ENCODE results near the gene XXYLT1.

Gene XXYLT1

DNA sequence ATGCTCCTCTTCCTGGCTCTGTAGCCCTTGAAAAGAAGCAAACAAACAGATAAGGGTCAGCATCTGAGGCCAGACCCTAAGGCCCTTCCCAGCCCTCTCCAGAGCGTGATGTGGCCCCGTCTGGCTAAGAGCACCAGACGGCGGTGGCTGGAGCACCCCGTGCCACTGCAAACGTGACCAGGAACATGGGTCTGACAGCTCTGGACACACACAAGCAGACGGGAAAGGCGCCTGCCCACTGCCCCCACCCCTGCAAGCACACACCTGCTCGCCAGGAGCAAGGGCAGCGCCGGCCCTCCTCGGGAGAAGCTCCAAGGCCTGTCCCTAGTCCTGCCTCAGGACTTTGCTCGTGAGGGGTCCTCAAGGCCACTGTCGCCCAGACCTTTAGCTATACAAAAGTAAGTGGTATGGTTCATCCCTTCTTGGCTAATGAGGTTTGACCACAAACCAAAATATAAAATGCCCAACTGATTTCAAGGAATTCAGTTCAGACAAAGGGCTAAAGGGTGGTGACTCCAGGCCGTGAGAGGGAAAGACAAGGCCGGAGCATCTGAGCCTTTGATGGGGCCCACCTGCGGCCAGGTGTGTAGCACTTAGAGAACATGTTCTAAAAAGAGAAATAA is 90.4 kb downstream of the XXYLT1 start (continued):
- TF ChIP-seq, protein P1, sequence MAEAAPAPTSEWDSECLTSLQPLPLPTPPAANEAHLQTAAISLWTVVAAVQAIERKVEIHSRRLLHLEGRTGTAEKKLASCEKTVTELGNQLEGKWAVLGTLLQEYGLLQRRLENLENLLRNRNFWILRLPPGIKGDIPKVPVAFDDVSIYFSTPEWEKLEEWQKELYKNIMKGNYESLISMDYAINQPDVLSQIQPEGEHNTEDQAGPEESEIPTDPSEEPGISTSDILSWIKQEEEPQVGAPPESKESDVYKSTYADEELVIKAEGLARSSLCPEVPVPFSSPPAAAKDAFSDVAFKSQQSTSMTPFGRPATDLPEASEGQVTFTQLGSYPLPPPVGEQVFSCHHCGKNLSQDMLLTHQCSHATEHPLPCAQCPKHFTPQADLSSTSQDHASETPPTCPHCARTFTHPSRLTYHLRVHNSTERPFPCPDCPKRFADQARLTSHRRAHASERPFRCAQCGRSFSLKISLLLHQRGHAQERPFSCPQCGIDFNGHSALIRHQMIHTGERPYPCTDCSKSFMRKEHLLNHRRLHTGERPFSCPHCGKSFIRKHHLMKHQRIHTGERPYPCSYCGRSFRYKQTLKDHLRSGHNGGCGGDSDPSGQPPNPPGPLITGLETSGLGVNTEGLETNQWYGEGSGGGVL (tag by site-specific recombination; IDR thresholded peaks at IDR 0.05), result no peak
- TF ChIP-seq ZNF843 (tag by site-specific recombination; IDR thresholded peaks at IDR 0.05) (no peak), MYNN (tag by site-specific recombination; IDR thresholded peaks at IDR 0.05; ENCODE audit: borderline replicate concordance) (no peak)
- TF ChIP-seq, protein P2, sequence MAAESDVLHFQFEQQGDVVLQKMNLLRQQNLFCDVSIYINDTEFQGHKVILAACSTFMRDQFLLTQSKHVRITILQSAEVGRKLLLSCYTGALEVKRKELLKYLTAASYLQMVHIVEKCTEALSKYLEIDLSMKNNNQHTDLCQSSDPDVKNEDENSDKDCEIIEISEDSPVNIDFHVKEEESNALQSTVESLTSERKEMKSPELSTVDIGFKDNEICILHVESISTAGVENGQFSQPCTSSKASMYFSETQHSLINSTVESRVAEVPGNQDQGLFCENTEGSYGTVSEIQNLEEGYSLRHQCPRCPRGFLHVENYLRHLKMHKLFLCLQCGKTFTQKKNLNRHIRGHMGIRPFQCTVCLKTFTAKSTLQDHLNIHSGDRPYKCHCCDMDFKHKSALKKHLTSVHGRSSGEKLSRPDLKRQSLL (tag by site-specific recombination; IDR thresholded peaks at IDR 0.05), result no peak

DNA sequence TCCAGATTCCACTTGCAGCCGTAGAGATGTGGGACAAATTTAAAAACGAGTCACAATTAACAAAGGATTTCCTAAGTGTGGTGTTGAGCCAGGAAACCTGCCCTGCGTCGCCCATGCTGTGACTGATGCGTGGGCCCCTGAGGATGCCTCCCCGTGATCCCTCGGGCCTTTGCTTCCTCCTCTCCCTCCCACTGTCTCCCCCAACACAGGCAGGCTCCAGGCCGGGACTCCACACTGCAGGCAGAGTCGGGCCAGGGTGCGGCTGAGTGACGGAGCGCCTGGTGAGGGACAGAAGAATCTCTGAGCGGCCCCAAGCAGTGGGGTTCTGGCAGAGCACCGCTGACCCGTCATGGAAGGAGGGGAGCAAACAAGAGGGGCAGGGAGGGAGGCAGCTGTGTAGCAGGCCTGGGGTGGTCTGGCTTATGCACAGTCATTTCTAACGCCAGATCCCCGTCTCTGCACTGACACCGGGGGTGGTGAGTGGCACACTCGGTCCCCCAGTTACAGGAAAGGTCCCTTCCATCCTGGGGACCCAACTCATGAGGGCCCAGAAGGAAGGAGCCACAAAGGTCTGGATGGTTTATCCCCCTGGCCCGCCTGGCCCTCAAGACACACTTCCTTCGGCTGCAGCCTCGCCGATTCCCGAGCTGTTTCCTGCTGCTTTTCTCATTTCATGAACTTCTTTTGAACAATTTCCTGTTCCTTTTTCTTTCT is 91.0 kb downstream of the XXYLT1 start:
- ChIA-PET CTCF (interaction anchor here (0.6 to 0.9 kb wide), 2 partner anchors 11 to 14 kb away, joined by 3 read pairs; no protein-coding TSS in a partner anchor), POLR2A (no interaction called here)
- Histone ChIP-seq H3K4me1 (ENCODE audit: control insufficient read depth, insufficient read depth, low read length) (no peaks in the 10 kb centered on the region), H3K27ac (ENCODE audit: extremely low read depth, low read depth, low read length) (no peak overlapping the region), H3K4me3 (ENCODE audit: low read depth, low read length) (no peak overlapping the region), H3K36me3 (ENCODE audit: control insufficient read depth in 2 of 2, insufficient read depth in 1 of 2, low read length in 2 of 2) (peaks cover 0 to 4% of the 10 kb centered on the region in 2 experiments; a peak in 1 of 3 replicates), H3K9me3 (ENCODE audit: control insufficient read depth, insufficient read depth, low read depth, low read length) (no peaks in the 10 kb centered on the region)
- TF ChIP-seq ZNF585B (tag by site-specific recombination; IDR thresholded peaks at IDR 0.05) (no peak), ZNF157 (tag by site-specific recombination; IDR thresholded peaks at IDR 0.05) (no peak), ZNF18 (tag by site-specific recombination; IDR thresholded peaks at IDR 0.05) (no peak), ZNF239 (tag by site-specific recombination; IDR thresholded peaks at IDR 0.05) (no peak), ZNF473 (tag by site-specific recombination; IDR thresholded peaks at IDR 0.05) (no peak), SP2 (tag by site-specific recombination; IDR thresholded peaks at IDR 0.05) (no peak), ZNF639 (tag by site-specific recombination; IDR thresholded peaks at IDR 0.05) (no peak), ZNF223 (tag by site-specific recombination; IDR thresholded peaks at IDR 0.05) (no peak), ZNF112 (tag by site-specific recombination; IDR thresholded peaks at IDR 0.05) (no peak), WT1 (tag by site-specific recombination; IDR thresholded peaks at IDR 0.05) (no peak), ZNF501 (tag by site-specific recombination; IDR thresholded peaks at IDR 0.05) (no peak)
- TF ChIP-seq, protein P3, sequence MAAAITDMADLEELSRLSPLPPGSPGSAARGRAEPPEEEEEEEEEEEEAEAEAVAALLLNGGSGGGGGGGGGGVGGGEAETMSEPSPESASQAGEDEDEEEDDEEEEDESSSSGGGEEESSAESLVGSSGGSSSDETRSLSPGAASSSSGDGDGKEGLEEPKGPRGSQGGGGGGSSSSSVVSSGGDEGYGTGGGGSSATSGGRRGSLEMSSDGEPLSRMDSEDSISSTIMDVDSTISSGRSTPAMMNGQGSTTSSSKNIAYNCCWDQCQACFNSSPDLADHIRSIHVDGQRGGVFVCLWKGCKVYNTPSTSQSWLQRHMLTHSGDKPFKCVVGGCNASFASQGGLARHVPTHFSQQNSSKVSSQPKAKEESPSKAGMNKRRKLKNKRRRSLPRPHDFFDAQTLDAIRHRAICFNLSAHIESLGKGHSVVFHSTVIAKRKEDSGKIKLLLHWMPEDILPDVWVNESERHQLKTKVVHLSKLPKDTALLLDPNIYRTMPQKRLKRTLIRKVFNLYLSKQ (tag by site-specific recombination; IDR thresholded peaks at IDR 0.05; ENCODE audit: borderline replicate concordance), result no peak

All from HEK293 (cell line).